ENCODE measurements around the gene S100G.

GRCh38 chrX:16633754-16634153 lies 16.2 kb upstream of the S100G start:
- TF ChIP-seq CTCF (IDR thresholded peaks at IDR 0.05): no peak
- TF ChIP-seq POLR2A (IDR thresholded peaks at IDR 0.05): no peak

Data from body of pancreas (tissue), 4 donors.